Osteocyte (in vitro differentiated cells): ENCODE results near the gene ACAP3. TPM values are rescaled to one million over a fixed set of nuclear protein-coding genes. Genes with fewer than 3 reads are reported as not detected.

ENCODE experiments used
- DNase-seq: peaks from one replicate; pipeline ENCODE4 v3.0.0; 2021; ENCODE audit warnings: mixed read lengths; ENCODE audit not compliant: unreplicated experiment; ENCODE audit errors: extremely low spot score
- H3K27ac Mint-ChIP-seq: one replicate; pipeline ENCODE4 v1.8.0; 2021; ENCODE audit warnings: mild to moderate bottlenecking, mixed read lengths; ENCODE audit not compliant: unreplicated experiment
- H3K27me3 Mint-ChIP-seq: one replicate; pipeline ENCODE4 v1.8.0; 2021; ENCODE audit warnings: mixed read lengths; ENCODE audit not compliant: unreplicated experiment
- H3K36me3 Mint-ChIP-seq: one replicate; pipeline ENCODE4 v1.8.0; 2021; ENCODE audit warnings: mixed read lengths; ENCODE audit not compliant: unreplicated experiment
- H3K4me1 Mint-ChIP-seq: one replicate; pipeline ENCODE4 v1.8.0; 2021; ENCODE audit warnings: mixed read lengths; ENCODE audit not compliant: unreplicated experiment
- H3K4me3 Mint-ChIP-seq: one replicate; pipeline ENCODE4 v1.8.0; 2021; ENCODE audit warnings: mild to moderate bottlenecking, moderate library complexity, mixed read lengths; ENCODE audit not compliant: unreplicated experiment
- H3K9me3 Mint-ChIP-seq: one replicate; pipeline ENCODE4 v1.8.0; 2021; ENCODE audit warnings: mixed read lengths; ENCODE audit not compliant: unreplicated experiment
- CTCF ChIP-seq: fragments of 200-600 bp; sonication (generic); IDR thresholded peaks from 2 replicates; pipeline ENCODE4 v1.5.0; 2021; ENCODE audit warnings: antibody characterized with exemption, mild to moderate bottlenecking, moderate library complexity
- long read RNA-seq: library from polyadenylated mRNA; unstranded; transcript quantifications from one replicate; pipeline ENCODE4 v2.0.0, GENCODE V29; 2021
- total RNA-seq: library from RNA; stranded (reverse); gene quantifications from 2 replicates; pipeline ENCODE4 v1.2.1, GENCODE V29; 2021

The ACAP3 gene
- total RNA-seq, result 62.7 and 73.8 TPM in 2 replicates
- long read RNA-seq, result 0 reads

DNA sequence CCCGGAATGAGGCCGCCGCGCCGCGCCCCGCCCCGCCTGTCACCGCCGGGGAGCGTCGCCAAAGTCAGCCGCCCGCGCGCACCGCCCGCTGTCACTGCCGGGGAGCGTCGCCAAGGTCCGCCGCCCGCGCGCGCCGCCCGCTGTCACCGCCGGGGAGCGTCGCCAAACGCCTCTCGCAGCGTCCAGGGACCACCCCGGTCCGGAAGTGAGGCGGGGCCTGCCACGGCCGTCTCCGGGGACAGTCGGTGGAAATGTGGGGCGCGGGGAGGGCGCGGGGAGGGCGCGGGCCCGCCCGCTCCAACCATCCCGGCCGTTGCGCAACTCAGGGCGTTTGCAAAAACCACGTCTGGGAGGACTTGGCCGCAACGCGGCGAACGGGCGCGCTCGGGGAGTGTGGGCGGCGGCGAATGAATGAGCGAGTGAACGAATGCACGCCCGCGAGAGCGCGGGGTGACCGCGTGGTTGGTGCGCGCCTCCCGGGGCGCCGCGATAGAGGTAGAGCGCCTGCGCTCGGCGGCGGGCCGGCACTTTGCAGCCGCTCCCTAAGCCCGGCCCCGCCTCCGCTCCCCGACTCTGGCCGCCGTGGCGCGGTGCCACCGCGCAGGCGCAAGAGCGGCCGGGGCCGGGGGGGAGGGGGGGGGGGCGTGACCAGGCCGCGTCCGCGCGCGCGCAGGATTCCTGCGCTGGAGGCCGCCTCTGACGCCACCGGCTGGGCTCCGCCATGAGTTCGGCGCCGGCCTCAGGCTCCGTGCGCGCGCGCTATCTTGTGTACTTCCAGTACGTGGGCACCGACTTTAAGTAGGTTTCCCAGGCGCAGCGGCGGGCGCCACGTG is at the start of gene ACAP3, which contains the start of gene PUSL1:
TSS of gene ACAP3 (minus strand) at position 8 of the 833 bp plus-strand sequence. CDS start 115 bp downstream, outside the sequence.
TSS of gene PUSL1 (plus strand) at position 675 of the 833 bp plus-strand sequence. CDS start at position 722, 47 bp downstream.
- peak within 1 kb of the TSS; percentile 79 for H3K4me3 Mint-ChIP-seq
- peaks cover 2% of the 10 kb centered on the region for H3K36me3 Mint-ChIP-seq
- TF ChIP-seq CTCF, result no peak
- peak within 1 kb of the TSS; percentile 82 for H3K27ac Mint-ChIP-seq
- no peaks in the 10 kb centered on the region for H3K9me3 Mint-ChIP-seq
- DNase-seq, result peak; percentile 96
- H3K27me3 Mint-ChIP-seq, result no peaks in the 10 kb centered on the region
- H3K4me1 Mint-ChIP-seq, result peaks cover 35% of the 10 kb centered on the region

- Mint-ChIP-seq H3K36me3 (peaks cover 9% of the 10 kb centered on the region), H3K27me3 (no peaks in the 10 kb centered on the region), H3K27ac (peak overlapping the region; percentile 90), H3K4me1 (peaks cover 70% of the 10 kb centered on the region), H3K9me3 (no peaks in the 10 kb centered on the region), H3K4me3 (peak overlapping the region; percentile 90)
- TF ChIP-seq CTCF, result no peak
- DNase-seq, result no peak
These were observed 49.2 kb upstream of the ACAP3 start for GRCh38 chr1:1356796-1357401.

DNA sequence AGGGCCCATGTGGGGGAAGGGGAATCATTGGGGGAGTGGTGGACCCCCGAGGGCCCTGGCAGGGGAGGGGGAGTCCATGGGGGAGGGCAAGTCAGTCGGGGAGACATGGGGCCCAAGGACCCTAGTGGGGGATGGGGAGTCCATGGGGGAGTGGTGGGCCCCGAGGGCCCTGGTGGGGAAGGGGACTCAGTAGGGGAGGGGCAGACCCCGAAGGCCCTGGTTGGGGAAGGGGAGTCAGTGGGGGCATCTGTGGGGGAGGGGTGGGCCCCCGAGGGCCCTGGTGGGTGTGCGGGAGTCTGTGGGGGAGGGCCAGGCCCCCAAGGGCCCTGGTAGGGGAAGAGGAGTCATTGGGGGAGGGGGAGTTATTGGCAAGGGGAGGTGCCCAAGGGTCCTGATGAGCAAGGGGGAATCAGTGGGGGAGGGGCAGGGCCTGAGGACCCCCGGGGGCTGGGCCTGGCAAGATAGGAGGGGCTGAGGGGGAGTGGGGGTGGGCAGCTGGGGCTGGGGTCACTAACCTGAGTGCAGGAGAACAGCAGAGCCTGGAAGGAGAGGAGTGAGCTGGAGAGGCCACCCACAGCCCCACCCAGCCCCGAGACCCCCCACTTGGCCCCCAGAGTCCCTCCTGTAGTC is 48.6 kb upstream of the ACAP3 start:
- peak overlapping the region; percentile 90 for H3K27ac Mint-ChIP-seq
- no peaks in the 10 kb centered on the region for H3K27me3 Mint-ChIP-seq
- no peak for TF ChIP-seq CTCF

GRCh38 chr1:1355416-1355815 is 47.7 kb upstream of the ACAP3 start:
- TF ChIP-seq CTCF, result no peak
- no peak for DNase-seq
- Mint-ChIP-seq H3K36me3 (peaks cover 9% of the 10 kb centered on the region), H3K27me3 (no peaks in the 10 kb centered on the region), H3K4me1 (peaks cover 61% of the 10 kb centered on the region), H3K9me3 (no peaks in the 10 kb centered on the region), H3K4me3 (no peak overlapping the region), H3K27ac (no peak overlapping the region)

More for the DNA sequence above, 48.6 kb upstream of the ACAP3 start:
- Mint-ChIP-seq H3K36me3 (peaks cover 9% of the 10 kb centered on the region), H3K4me1 (peaks cover 69% of the 10 kb centered on the region), H3K9me3 (no peaks in the 10 kb centered on the region), H3K4me3 (peak overlapping the region; percentile 90)
- no peak for DNase-seq
